ENCODE measurements around the gene MRI1.

DNA sequence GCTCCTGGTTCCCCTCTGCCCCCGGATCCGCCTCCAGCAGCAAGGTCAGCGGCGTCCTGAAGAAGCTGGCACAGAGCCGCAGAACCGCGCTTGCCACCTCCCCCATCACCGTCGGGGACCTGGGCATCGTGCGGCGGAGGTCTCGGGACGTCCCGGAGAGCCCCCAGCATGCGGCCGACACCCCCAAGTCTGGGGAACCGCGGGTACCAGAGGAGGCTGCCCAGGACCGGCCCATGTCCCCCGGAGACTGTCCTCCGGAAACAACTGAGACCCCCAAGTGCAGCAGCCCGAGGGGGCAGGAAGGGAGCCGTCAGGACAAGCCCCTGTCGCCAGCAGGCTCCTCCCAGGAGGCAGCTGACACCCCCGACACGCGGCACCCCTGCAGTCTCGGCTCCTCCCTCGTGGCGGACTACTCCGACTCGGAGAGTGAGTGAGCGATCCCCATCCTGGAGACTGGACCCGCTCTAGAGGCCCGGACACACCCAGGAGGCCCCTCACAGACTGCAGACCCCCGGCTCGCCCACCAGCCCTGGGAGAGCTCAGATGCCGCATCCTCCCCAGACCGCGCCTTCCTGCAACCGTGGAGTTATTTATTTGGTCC lies 1.6 kb upstream of the MRI1 start:
- TF ChIP-seq, protein P1, sequence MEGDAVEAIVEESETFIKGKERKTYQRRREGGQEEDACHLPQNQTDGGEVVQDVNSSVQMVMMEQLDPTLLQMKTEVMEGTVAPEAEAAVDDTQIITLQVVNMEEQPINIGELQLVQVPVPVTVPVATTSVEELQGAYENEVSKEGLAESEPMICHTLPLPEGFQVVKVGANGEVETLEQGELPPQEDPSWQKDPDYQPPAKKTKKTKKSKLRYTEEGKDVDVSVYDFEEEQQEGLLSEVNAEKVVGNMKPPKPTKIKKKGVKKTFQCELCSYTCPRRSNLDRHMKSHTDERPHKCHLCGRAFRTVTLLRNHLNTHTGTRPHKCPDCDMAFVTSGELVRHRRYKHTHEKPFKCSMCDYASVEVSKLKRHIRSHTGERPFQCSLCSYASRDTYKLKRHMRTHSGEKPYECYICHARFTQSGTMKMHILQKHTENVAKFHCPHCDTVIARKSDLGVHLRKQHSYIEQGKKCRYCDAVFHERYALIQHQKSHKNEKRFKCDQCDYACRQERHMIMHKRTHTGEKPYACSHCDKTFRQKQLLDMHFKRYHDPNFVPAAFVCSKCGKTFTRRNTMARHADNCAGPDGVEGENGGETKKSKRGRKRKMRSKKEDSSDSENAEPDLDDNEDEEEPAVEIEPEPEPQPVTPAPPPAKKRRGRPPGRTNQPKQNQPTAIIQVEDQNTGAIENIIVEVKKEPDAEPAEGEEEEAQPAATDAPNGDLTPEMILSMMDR (IDR thresholded peaks at IDR 0.05): no peak
- TF ChIP-seq EP300 (IDR thresholded peaks at IDR 0.05) (no peak), POLR2A (IDR thresholded peaks at IDR 0.05) (no peak), POLR2AphosphoS5 (IDR thresholded peaks at IDR 0.05) (no peak)
